Small intestine (tissue), 7 donors: ENCODE measurements around the gene MED19. TPM values are rescaled to one million over a fixed set of nuclear protein-coding genes. Genes with fewer than 3 reads are reported as not detected.
A peak's percentile ranks its signal among the peaks of the same experiment; 100 is the strongest.

Experiments
- DNase-seq, 2 donors: peaks; one replicate each; pipeline versions ENCODE4 v3.0.0 to v3.0.0-alpha.2; 2013
- FAIRE-seq: peaks from 2 replicates; lab custom pipeline; 2012; peaks lifted over from hg19 to GRCh38; lab: Jason Lieb, UNC
- H3K27ac ChIP-seq, 3 donors: one replicate each; pipeline ENCODE4 v1.5.1; 2013; ENCODE audit warnings: low read length in 2 of 3, mild to moderate bottlenecking in 2 of 3, control low read depth in 1 of 3, inconsistent platforms in 1 of 3, low read depth in 1 of 3, moderate library complexity in 1 of 3
- H3K27me3 ChIP-seq, 3 donors: one replicate each; pipeline ENCODE4 v1.6.1; 2013; ENCODE audit warnings: low read length in 3 of 3, inconsistent platforms in 1 of 3; ENCODE audit not compliant: control insufficient read depth in 3 of 3, insufficient read depth in 3 of 3
- H3K36me3 ChIP-seq, 3 donors: one replicate each; pipeline ENCODE4 v1.6.1; 2013; ENCODE audit warnings: low read length in 3 of 3, inconsistent platforms in 1 of 3, low read depth in 1 of 3, mild to moderate bottlenecking in 1 of 3, moderate library complexity in 1 of 3; ENCODE audit not compliant: control insufficient read depth in 3 of 3, insufficient read depth in 2 of 3
- H3K4me1 ChIP-seq, 3 donors: one replicate each; pipeline ENCODE4 v1.6.1; 2013; ENCODE audit warnings: low read length in 2 of 3, inconsistent platforms in 1 of 3, low read depth in 1 of 3, mild to moderate bottlenecking in 1 of 3, moderate library complexity in 1 of 3; ENCODE audit not compliant: control insufficient read depth in 3 of 3, insufficient read depth in 2 of 3
- H3K4me3 ChIP-seq, 3 donors: one replicate each; pipeline ENCODE4 v1.5.1; 2013; ENCODE audit warnings: low read length in 3 of 3, control low read depth in 1 of 3, inconsistent platforms in 1 of 3, low read depth in 1 of 3, mild to moderate bottlenecking in 1 of 3, moderate library complexity in 1 of 3
- H3K9me3 ChIP-seq, 2 donors: one replicate each; pipeline ENCODE4 v1.6.1; 2013; ENCODE audit warnings: low read depth in 1 of 2, low read length in 1 of 2; ENCODE audit not compliant: control insufficient read depth in 2 of 2, insufficient read depth in 1 of 2
- WGBS, 3 donors: extraction: QIAGEN DNeasy Blood & Tissue Kit; methylation state at CpG; one replicate each; pipeline ENCODE4 v1.1.7; 2013; 5-methylcytosine and 5-hydroxymethylcytosine counted together
- polyA plus RNA-seq, 4 donors: library from polyadenylated mRNA; stranded (reverse) in 3 of 4; unstranded in 1 of 4; fragments of 200-250 nt in 3 of 4; fragments of 120-200 nt in 1 of 4; gene quantifications; one replicate each; pipeline versions ENCODE4 v1.2.1 to v1.2.3, GENCODE V29; 2013
- donor health status: healthy with polysubstance abuse.
- donor health status: control.
- donor health status: control.
- donor health status: Bipolar disorder and iron deficiency.
- donor health status: healthy.

Gene MED19
- polyA plus RNA-seq, 4 donors, result 12.4 to 18.4 (median 17.0) TPM

GRCh38 chr11:57668434-57668782 is 43.6 kb downstream of the MED19 start:
- H3K27ac ChIP-seq, result peak overlapping the region; percentile 91 to 99 (median 94)
- no peaks in the 10 kb centered on the region for H3K27me3 ChIP-seq
- H3K4me1 ChIP-seq, result peaks cover 3 to 6% (median 5%) of the 10 kb centered on the region in 3 donors
- WGBS, 3 donors, result 0 to 1% (median 0%) methylated on average over 17 to 31 of the region's 31 CpGs
- peaks cover 2 to 7% (median 5%) of the 10 kb centered on the region in 3 donors for H3K36me3 ChIP-seq
- H3K9me3 ChIP-seq, result no peaks in the 10 kb centered on the region
- FAIRE-seq, result no peak
- peak in 1 of 2 donors; percentile 42 for DNase-seq
- H3K4me3 ChIP-seq, result peak overlapping the region; percentile 86 to 94 (median 87)

DNA sequence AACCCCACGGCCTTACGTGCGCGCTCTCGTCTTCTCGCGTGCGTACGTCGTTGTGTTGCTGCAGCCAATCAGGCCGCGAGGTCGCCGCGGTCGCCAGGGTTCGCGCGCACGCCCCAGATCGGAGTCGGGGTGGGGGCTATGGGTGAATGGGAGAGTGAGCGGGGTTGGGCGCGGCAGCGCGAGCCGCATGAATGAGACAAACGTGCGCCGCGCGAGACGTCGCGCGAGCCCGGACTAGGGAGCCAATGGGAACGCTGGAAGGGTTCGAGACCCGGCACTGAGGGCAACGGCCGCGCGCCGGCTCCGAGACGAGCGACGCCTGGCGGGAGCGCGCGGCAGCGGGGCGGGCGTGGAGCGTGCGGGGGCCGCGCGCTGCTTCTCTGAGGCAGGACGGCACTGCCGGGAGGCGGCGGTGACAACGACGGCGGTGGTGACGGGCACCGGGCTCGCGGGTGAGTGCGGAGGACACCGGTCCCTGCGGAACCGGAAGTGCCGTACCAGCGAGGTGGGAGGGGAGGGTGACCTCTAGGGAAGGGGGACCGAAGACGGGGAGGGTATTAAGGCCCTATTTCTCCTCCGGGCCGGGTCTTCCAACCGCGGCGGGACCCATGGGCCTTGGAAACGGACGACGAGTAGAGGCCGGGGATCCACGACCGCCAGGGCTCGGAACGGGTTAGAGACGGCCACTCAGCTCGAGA is 44.1 kb downstream of the MED19 start, which contains the start of gene ZDHHC5:
Gene ZDHHC5 (plus strand): TSS at position 379 of the 698 bp plus-strand sequence. CDS start 4,977 bp downstream, outside the sequence.
- peak within 1 kb of the TSS; percentile 86 to 94 (median 87) for H3K4me3 ChIP-seq
- H3K27me3 ChIP-seq, result no peaks in the 10 kb centered on the region
- peak within 1 kb of the TSS; percentile 91 to 99 (median 94) for H3K27ac ChIP-seq
- no peaks in the 10 kb centered on the region for H3K9me3 ChIP-seq
- DNase-seq (peak; percentile 99 to 100), FAIRE-seq (no peak)
- H3K4me1 ChIP-seq, result peaks cover 3 to 6% (median 5%) of the 10 kb centered on the region in 3 donors
- peaks cover 2 to 4% (median 4%) of the 10 kb centered on the region in 3 donors for H3K36me3 ChIP-seq
- 0% methylated on average over 76 to 96 of the region's 96 CpGs for WGBS, 3 donors

DNA sequence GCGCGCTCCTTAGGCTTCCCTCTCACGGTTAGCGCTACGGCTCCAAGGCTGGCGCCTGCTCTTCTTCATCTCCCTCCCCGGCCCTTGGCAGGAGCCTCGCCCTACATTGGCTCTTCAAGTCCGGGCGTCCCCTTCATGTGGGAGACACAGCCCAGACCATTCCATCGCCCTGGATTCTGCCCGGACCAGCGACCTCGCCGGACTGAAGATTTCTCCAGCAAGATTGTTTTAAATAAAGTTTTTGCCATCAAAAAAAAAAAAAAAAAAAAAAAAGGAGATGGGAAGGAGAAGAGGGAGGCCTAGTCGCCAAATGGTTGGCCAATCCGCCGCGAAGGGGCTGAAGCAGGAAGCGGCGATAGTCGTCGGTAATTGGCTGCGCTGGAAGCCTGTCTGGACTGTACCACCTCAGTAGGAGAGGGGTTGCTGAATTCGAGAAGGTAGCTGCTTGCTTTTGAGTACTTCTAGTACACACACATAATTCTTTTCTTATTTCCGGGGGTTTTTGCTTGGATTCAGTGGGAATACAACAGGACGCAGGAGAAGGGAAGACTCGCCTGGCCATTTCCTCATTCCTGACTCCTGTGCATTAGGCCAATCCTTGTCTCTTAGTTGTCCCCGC is 44.8 kb downstream of the MED19 start:
- Histone ChIP-seq H3K9me3 (no peaks in the 10 kb centered on the region), H3K36me3 (peaks cover 0 to 3% (median 1%) of the 10 kb centered on the region in 3 donors), H3K27me3 (no peaks in the 10 kb centered on the region), H3K27ac (peak overlapping the region; percentile 91 to 99 (median 94)), H3K4me1 (peaks cover 3 to 5% (median 4%) of the 10 kb centered on the region in 3 donors), H3K4me3 (peak overlapping the region; percentile 49 to 94 (median 54))
- FAIRE-seq, result no peak
- DNase-seq, result peak; percentile 98
- 0 to 1% (median 0%) methylated on average over 29 of the region's 29 CpGs for WGBS, 3 donors

DNA sequence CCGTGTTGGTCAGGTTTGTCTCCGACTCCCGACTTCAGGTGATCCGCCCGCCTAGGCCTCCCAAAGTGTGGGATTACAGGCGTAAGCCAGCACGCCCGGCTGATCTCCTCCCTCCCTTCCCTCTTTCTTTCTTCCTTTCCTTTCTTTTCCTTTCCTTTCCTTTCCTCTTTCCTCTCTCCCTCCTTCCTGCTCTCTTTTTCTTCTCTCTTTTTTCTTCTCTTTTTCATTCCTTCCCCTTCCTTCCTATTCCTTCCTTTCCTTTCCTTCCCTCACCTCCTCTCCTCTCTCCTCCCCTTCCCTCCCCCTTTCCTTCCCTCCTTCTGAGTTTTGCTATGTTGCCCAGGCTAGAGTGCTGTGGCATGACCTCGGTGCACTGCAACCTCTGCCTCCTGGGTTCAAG is 48.0 kb downstream of the MED19 start:
- FAIRE-seq, result no peak
- Histone ChIP-seq H3K4me1 (peaks cover 0 to 5% (median 0%) of the 10 kb centered on the region in 3 donors), H3K4me3 (no peak overlapping the region), H3K9me3 (no peaks in the 10 kb centered on the region), H3K36me3 (peaks cover 4 to 26% (median 5%) of the 10 kb centered on the region in 3 donors), H3K27me3 (no peaks in the 10 kb centered on the region), H3K27ac (no peak overlapping the region)
- no peak for DNase-seq
- 84 to 85% (median 85%) methylated on average over 9 of the region's 9 CpGs for WGBS, 3 donors

DNA sequence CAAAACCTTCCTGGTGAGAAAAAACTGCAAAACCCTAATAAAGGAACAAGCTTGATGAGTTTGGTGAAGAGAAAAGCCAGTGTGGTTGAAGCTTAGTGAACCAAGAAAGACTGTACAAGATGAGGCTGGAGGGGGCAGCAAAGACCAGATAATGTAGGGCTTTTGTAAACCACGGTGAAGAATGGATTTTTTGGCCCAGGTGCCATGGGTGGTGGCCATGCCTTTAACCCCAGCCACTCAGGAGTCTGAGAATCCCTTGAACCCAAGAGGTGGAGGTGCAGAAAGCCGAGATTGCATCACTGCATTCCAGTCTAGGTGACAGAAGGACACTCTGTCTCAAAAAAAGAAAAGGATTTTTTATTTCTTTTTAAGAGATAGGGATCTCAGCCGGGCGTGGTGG is 49.1 kb downstream of the MED19 start:
- FAIRE-seq (no peak), DNase-seq (no peak)
- H3K27ac ChIP-seq, result no peak overlapping the region
- WGBS, 3 donors, result 65 to 69% (median 68%) methylated on average over 4 of the region's 4 CpGs
- no peaks in the 10 kb centered on the region for H3K27me3 ChIP-seq
- H3K4me1 ChIP-seq, result peaks cover 0 to 12% (median 0%) of the 10 kb centered on the region in 3 donors
- H3K9me3 ChIP-seq, result no peaks in the 10 kb centered on the region
- peaks cover 4 to 26% (median 5%) of the 10 kb centered on the region in 3 donors for H3K36me3 ChIP-seq
- no peak overlapping the region for H3K4me3 ChIP-seq

DNA sequence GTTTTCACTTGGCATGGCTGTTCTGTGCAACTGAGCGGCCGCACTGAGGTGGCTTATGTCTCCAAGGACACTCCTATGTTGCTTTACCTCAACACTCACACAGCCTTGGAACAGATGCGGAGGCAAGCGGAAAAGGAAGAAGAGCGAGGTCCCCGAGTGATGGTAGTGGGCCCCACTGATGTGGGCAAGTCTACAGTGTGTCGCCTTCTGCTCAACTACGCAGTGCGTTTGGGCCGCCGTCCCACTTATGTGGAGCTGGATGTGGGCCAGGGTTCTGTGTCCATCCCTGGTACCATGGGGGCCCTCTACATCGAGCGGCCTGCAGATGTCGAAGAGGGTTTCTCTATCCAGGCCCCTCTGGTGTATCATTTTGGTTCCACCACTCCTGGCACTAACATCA is 52.3 kb downstream of the MED19 start:
- Histone ChIP-seq H3K9me3 (no peaks in the 10 kb centered on the region), H3K4me1 (peaks cover 0 to 7% (median 0%) of the 10 kb centered on the region in 3 donors), H3K4me3 (no peak overlapping the region), H3K36me3 (peaks cover 4 to 26% (median 5%) of the 10 kb centered on the region in 3 donors), H3K27me3 (no peaks in the 10 kb centered on the region), H3K27ac (no peak overlapping the region)
- no peak for DNase-seq
- 96 to 97% (median 96%) methylated on average over 14 of the region's 14 CpGs for WGBS, 3 donors
- FAIRE-seq, result no peak

GRCh38 chr11:57658023-57658361 is 54.0 kb downstream of the MED19 start:
- DNase-seq (no peak), FAIRE-seq (no peak)
- peaks cover 4 to 24% (median 5%) of the 10 kb centered on the region in 3 donors for H3K36me3 ChIP-seq
- H3K27me3 ChIP-seq, result no peaks in the 10 kb centered on the region
- H3K4me1 ChIP-seq, result peaks cover 0 to 7% (median 0%) of the 10 kb centered on the region in 3 donors
- peak overlapping the region; percentile 39 to 68 (median 56) for H3K4me3 ChIP-seq
- no peaks in the 10 kb centered on the region for H3K9me3 ChIP-seq
- WGBS, 3 donors, result 0 to 2% (median 1%) methylated on average over 8 of the region's 8 CpGs
- H3K27ac ChIP-seq, result peak overlapping the region in 1 of 3 donors; percentile 6

GRCh38 chr11:57657194-57658022 is 54.6 kb downstream of the MED19 start, which contains the start of gene CLP1:
Gene CLP1 (plus strand): TSS chr11:57657762. CDS start chr11:57659477, 1,715 bp downstream.
- Histone ChIP-seq H3K4me1 (peaks cover 0 to 7% (median 0%) of the 10 kb centered on the region in 3 donors), H3K9me3 (no peaks in the 10 kb centered on the region), H3K27ac (peak within 1 kb of the TSS; percentile 71 to 97 (median 82)), H3K36me3 (peaks cover 4 to 23% (median 5%) of the 10 kb centered on the region in 3 donors), H3K4me3 (peak within 1 kb of the TSS; percentile 39 to 68 (median 56)), H3K27me3 (peaks cover 0 to under 1% (median 0%) of the 10 kb centered on the region in 3 donors)
- 1% methylated on average over 45 of the region's 45 CpGs for WGBS, 3 donors
- DNase-seq, result peak; percentile 99 to 100
- FAIRE-seq, result no peak
